ENCODE results near the gene NACA. TPM values are rescaled to one million over a fixed set of nuclear protein-coding genes. Genes with fewer than 3 reads are reported as not detected.

The NACA gene
- total RNA-seq, 4 donors from 2014 or later, result 1,502 to 2,024 (median 1,825) TPM

DNA sequence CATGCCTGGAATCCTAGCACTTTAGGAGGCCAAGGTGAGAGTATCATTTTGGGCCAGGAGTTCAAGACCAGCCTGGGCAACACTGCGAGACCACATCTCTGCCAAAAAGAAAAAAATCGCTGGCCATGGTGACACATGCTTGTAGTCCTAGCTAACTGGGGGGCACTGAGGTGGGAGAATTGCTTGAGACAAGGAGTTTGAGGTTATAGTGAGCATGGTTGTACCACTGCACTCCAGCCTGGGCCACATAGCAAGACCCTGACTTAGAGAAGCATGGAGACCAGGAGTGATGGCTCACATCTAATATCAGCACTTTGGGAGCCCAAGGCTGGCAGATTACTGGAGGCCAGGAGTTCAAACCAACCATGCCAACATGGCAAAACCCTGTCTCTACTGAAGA, 46.2 kb downstream of the NACA start:
- intact Hi-C loops (cut with DNase I; ENCODE audit: low total_unique reads), result no loop called here
- TF ChIP-seq POLR2A (IDR thresholded peaks at IDR 0.05), result no peak
- TF ChIP-seq, protein P1, sequence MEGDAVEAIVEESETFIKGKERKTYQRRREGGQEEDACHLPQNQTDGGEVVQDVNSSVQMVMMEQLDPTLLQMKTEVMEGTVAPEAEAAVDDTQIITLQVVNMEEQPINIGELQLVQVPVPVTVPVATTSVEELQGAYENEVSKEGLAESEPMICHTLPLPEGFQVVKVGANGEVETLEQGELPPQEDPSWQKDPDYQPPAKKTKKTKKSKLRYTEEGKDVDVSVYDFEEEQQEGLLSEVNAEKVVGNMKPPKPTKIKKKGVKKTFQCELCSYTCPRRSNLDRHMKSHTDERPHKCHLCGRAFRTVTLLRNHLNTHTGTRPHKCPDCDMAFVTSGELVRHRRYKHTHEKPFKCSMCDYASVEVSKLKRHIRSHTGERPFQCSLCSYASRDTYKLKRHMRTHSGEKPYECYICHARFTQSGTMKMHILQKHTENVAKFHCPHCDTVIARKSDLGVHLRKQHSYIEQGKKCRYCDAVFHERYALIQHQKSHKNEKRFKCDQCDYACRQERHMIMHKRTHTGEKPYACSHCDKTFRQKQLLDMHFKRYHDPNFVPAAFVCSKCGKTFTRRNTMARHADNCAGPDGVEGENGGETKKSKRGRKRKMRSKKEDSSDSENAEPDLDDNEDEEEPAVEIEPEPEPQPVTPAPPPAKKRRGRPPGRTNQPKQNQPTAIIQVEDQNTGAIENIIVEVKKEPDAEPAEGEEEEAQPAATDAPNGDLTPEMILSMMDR (IDR thresholded peaks at IDR 0.05), result no peak
- DNase-seq (ENCODE audit: low spot score in 2 of 2), result peak in 1 of 2 donors; percentile 12
- 77 to 90% methylated on average over 2 of the region's 2 CpGs for WGBS, 2 donors
- no peak overlapping the region for H3K4me3 ChIP-seq (ENCODE audit: low read depth, poor library complexity, severe bottlenecking)

DNA sequence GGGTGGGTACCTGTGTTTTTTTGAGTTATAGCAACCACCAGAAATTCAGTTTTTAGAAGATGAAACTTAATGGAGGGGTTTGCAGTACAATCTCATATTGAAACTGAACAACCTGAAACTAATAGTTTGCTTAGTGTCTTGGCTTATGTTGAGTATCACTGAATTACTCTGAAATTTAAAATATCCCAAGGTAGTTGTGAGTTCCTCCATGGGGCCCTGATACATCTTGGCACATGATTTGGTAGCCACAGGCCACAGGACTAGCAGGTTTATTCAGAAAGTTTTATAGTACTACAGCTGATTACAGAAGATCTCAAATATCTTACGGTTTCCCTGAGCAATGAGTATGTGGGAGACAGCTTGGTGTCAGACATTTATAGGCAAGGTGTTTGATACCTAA, 47.4 kb downstream of the NACA start:
- 42 to 63% methylated on average over 1 of the region's 1 CpG for WGBS, 2 donors
- intact Hi-C loops (cut with DNase I; ENCODE audit: low total_unique reads), result no loop called here
- H3K4me3 ChIP-seq (ENCODE audit: low read depth, poor library complexity, severe bottlenecking), result no peak overlapping the region
- no peak for DNase-seq (ENCODE audit: low spot score in 2 of 2)
- no peak for TF ChIP-seq POLR2A (IDR thresholded peaks at IDR 0.05)
- TF ChIP-seq, protein P1 (IDR thresholded peaks at IDR 0.05), result no peak

DNA sequence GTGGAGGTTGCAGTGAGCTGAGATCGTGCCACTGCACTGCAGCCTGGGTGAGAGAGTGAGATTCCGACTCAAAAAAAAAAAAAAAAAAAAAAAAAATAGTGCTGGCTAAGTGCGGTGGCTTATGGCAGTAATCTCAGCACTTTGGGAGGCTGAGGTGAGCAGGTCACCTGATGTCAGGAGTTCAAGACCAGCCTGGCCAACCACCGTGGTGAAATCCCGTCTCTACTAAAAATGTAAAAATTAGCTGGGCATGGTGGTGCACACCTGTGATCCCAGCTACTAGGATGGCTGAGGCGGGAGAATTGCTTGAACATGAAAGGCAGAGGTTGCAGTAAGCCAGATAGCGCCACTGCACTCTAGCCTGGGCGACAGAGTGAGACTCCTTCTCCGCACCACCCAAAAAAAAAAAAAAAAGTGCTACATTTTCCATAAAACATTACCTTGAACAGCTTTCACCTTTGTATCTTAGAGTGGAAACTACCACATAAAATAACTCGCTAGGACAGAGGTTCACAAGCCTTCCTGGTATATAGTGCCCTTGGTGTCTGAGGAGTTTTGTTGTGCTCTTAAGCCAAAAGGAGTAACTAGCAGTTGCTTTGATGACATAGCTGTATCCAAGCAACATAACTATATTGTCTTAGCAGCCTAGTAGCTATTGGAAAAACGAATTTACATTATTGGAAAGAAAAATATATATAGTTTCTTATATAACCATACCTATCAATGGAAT, 48.1 kb downstream of the NACA start:
- DNase-seq (ENCODE audit: low spot score in 2 of 2), result peak in 1 of 2 donors; percentile 60
- WGBS, 2 donors, result 81% methylated on average over 11 of the region's 11 CpGs
- intact Hi-C loops (cut with DNase I; ENCODE audit: low total_unique reads), result no loop called here

DNA sequence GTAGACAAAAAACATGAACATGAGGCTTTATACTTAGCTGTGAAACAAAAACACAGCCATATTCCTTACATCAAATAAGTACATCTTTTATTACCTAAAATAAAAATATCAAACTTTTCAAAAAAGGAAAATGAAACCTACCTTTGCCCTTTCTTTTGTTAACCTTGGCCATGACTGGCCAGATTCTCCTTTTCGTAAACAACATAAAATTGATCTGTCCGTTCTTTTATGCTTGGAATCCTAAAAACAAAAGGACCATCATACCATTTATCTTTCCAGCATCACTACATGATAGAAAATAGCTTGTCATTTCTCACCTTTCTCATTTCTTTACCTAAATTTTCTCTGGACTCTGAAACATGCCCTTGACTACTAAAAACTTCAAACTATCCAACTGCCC, 53.5 kb downstream of the NACA start:
- DNase-seq (ENCODE audit: low spot score in 2 of 2), result no peak

More for the DNA sequence above, 48.1 kb downstream of the NACA start:
- no peak for TF ChIP-seq POLR2A (IDR thresholded peaks at IDR 0.05)
- H3K4me3 ChIP-seq (ENCODE audit: low read depth, poor library complexity, severe bottlenecking), result no peak overlapping the region

DNA sequence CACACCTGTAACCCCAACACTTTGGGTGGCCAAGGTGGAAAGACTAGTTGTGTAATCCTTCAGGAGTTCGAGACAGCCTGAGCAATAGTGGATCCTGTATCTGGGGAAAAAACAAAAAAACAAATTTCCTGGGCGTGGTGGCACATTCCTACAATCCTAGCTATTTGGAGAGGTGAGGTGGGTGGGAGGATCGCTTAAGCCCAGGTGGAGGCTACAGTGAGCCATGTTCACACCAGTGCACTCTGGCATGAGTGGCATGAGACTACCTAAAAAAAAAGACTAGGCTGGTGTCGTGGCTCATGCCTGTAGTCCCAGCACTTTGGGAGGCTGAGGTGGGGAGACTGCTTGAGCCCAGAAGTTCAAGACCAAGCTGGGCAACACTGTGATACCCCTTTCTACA, 54.3 kb downstream of the NACA start:
- DNase-seq (ENCODE audit: low spot score in 2 of 2), result peak in 1 of 2 donors; percentile 13
- intact Hi-C loops (cut with DNase I; ENCODE audit: low total_unique reads), result no loop called here
- H3K4me3 ChIP-seq (ENCODE audit: low read depth, poor library complexity, severe bottlenecking), result no peak overlapping the region
- 67 to 80% methylated on average over 4 of the region's 4 CpGs for WGBS, 2 donors
- TF ChIP-seq POLR2A (IDR thresholded peaks at IDR 0.05), result no peak
- TF ChIP-seq, protein P1 (IDR thresholded peaks at IDR 0.05), result no peak

More for the DNA sequence above, 53.5 kb downstream of the NACA start:
- no peak overlapping the region for H3K4me3 ChIP-seq (ENCODE audit: low read depth, poor library complexity, severe bottlenecking)
- whole genome bisulfite sequencing, 2 donors, result 95 to 98% methylated on average over 2 of the region's 2 CpGs
- intact Hi-C loops (cut with DNase I; ENCODE audit: low total_unique reads), result no loop called here
- TF ChIP-seq POLR2A (IDR thresholded peaks at IDR 0.05), result no peak
- TF ChIP-seq, protein P1 (IDR thresholded peaks at IDR 0.05), result no peak

DNA sequence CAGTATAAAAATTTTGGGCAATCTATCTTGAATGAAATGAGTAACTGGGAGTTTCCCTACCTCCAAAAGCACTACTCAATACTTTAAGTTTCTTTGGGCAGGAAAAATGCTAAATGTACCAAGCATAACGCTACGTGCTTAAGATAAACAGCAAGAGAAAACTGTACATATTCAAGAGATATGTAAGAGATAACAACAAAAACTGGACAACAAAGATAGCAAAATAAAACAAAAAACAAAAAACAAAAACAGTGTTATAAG, 57.0 kb downstream of the NACA start:
- no peak for DNase-seq (ENCODE audit: low spot score in 2 of 2)
- WGBS, 2 donors, result 92% methylated on average over 2 of the region's 2 CpGs
- intact Hi-C loops (cut with DNase I; ENCODE audit: low total_unique reads), result no loop called here
- TF ChIP-seq POLR2A (IDR thresholded peaks at IDR 0.05), result no peak
- TF ChIP-seq, protein P1 (IDR thresholded peaks at IDR 0.05), result no peak
- H3K4me3 ChIP-seq (ENCODE audit: low read depth, poor library complexity, severe bottlenecking), result no peak overlapping the region

Other genes with a start within 250 kb of the NACA start
- gene GLS2, start 237.1 kb downstream of the NACA start, total RNA-seq, result 10 to 100 TPM in 1 of 4 donors, 1 to 10 TPM in 3; 4.3 to 12.6 (median 6.8) TPM
- 10 to 100 TPM; 12.7 to 14.9 (median 13.7) TPM for gene RBMS2, start 203.5 kb downstream of the NACA start, total RNA-seq
- gene BAZ2A, start 95.0 kb downstream of the NACA start, total RNA-seq, result 100 to 1,000 TPM in 2 of 4 donors, 10 to 100 TPM in 2; 64.8 to 141 (median 107) TPM
- 100 to 1,000 TPM; 360 to 457 (median 395) TPM for gene ATP5F1B, start 79.3 kb downstream of the NACA start, total RNA-seq
- gene PTGES3, start 37.0 kb downstream of the NACA start, total RNA-seq, result 10 to 100 TPM; 57.0 to 73.7 (median 62.3) TPM
- gene PRIM1, start 27.0 kb upstream of the NACA start, total RNA-seq, result 10 to 100 TPM in 1 of 4 donors, 1 to 10 TPM in 3; 7.9 to 10.5 (median 9.1) TPM
- gene HSD17B6, start 38.0 kb upstream of the NACA start, total RNA-seq, result 1 to 10 TPM in 2 of 4 donors, under 1 TPM in 2; 0.27 to 1.3 (median 0.83) TPM
- 100 to 1,000 TPM in 2 of 4 donors, 10 to 100 TPM in 2; 71.0 to 161 (median 105) TPM for gene SDR9C7, start 209.1 kb upstream of the NACA start, total RNA-seq
- gene RDH16, start 232.3 kb upstream of the NACA start, total RNA-seq, result 1 to 10 TPM in 2 of 4 donors, under 1 TPM in 2; 0.84 to 4.7 (median 1.0) TPM